Breast epithelium (tissue), 3 donors: Measurements from ENCODE around the gene MAP4K4.

Experiments
- CTCF ChIP-seq, 3 donors: fragments of 450-650 bp; IDR thresholded peaks; one replicate each; pipeline ENCODE4 v1.5.1; 2016 to 2017; ENCODE audit warnings: antibody characterized with exemption in 3 of 3, mild to moderate bottlenecking in 3 of 3, moderate library complexity in 3 of 3
- POLR2A ChIP-seq: fragments of 450-650 bp; IDR thresholded peaks from one replicate; pipeline ENCODE4 v1.6.1; 2016; ENCODE audit warnings: antibody characterized with exemption, mild to moderate bottlenecking, moderate library complexity

GRCh38 chr2:101930019-101930418 lies 232.5 kb downstream of the MAP4K4 start:
- TF ChIP-seq CTCF (IDR thresholded peaks at IDR 0.05) = no peak
- TF ChIP-seq POLR2A = no peak
